Activated T-cell treated with anti-CD3 and anti-CD28 coated beads, Interleukin-2, amount 50 U/mL, for 4 hours (primary cell): ENCODE results near the gene RIC3. TPM values are rescaled to one million over a fixed set of nuclear protein-coding genes. Genes with fewer than 3 reads are reported as not detected.

Source experiments
- ATAC-seq, 2 donors: fragments of 200-7000 bp; cut with Tn5 transposase; one replicate each; pipeline ENCODE4 v1.10.0; 2021
- DNase-seq: peaks from one replicate; pipeline ENCODE4 v3.0.0-alpha.2; 2020
- H3K27me3 Mint-ChIP-seq: one replicate; pipeline ENCODE4 v1.8.0; 2021; ENCODE audit warnings: low read depth, mixed read lengths
- H3K36me3 Mint-ChIP-seq: one replicate; pipeline ENCODE4 v1.8.0; 2022; ENCODE audit warnings: mixed read lengths; ENCODE audit not compliant: insufficient read depth
- H3K4me1 Mint-ChIP-seq: one replicate; pipeline ENCODE4 v1.8.0; 2021; ENCODE audit warnings: low read depth, mixed read lengths
- H3K4me3 Mint-ChIP-seq: one replicate; pipeline ENCODE4 v1.8.0; 2021; ENCODE audit warnings: mild to moderate bottlenecking, moderate library complexity, mixed read lengths
- H3K9me3 Mint-ChIP-seq: one replicate; pipeline ENCODE4 v1.8.0; 2021; ENCODE audit warnings: mixed read lengths
- total RNA-seq, 3 donors: library from RNA; stranded (reverse); gene quantifications; one replicate each; pipeline ENCODE4 v1.2.1, GENCODE V29; 2021

Gene RIC3
- total RNA-seq, result 10 to 100 TPM; 14.5 to 16.6 (median 15.2) TPM

GRCh38 chr11:8168485-8169257, at the start of gene RIC3:
TSS of gene RIC3 (minus strand) at chr11:8169025. CDS start at chr11:8168989, 36 bp downstream.
- peaks cover 30% of the 10 kb centered on the region for H3K27me3 Mint-ChIP-seq
- peak within 1 kb of the TSS; percentile 90 for H3K4me3 Mint-ChIP-seq
- H3K9me3 Mint-ChIP-seq, result no peaks in the 10 kb centered on the region
- DNase-seq (peak; percentile 40), ATAC-seq (peak; percentile 85 to 90)
- H3K36me3 Mint-ChIP-seq, result peaks cover 3% of the 10 kb centered on the region
- H3K4me1 Mint-ChIP-seq, result peaks cover 33% of the 10 kb centered on the region

- Mint-ChIP-seq H3K36me3 (no peaks in the 10 kb centered on the region), H3K27me3 (no peaks in the 10 kb centered on the region), H3K4me3 (no peak overlapping the region), H3K9me3 (no peaks in the 10 kb centered on the region), H3K4me1 (no peaks in the 10 kb centered on the region)
- ATAC-seq (no peak), DNase-seq (no peak)
Measured at GRCh38 chr11:8218409-8218808, 49.6 kb upstream of the RIC3 start.

GRCh38 chr11:8217926-8218325, 49.1 kb upstream of the RIC3 start:
- Mint-ChIP-seq H3K27me3 (no peaks in the 10 kb centered on the region), H3K9me3 (no peaks in the 10 kb centered on the region), H3K4me1 (no peaks in the 10 kb centered on the region), H3K4me3 (no peak overlapping the region), H3K36me3 (no peaks in the 10 kb centered on the region)
- ATAC-seq, result no peak
- no peak for DNase-seq

- H3K27me3 Mint-ChIP-seq, result no peaks in the 10 kb centered on the region
- DNase-seq, result no peak
- no peaks in the 10 kb centered on the region for H3K36me3 Mint-ChIP-seq
- no peaks in the 10 kb centered on the region for H3K9me3 Mint-ChIP-seq
- H3K4me1 Mint-ChIP-seq, result no peaks in the 10 kb centered on the region
- ATAC-seq, result no peak
- H3K4me3 Mint-ChIP-seq, result no peak overlapping the region
Measured at GRCh38 chr11:8217136-8217535, 48.3 kb upstream of the RIC3 start.

DNA sequence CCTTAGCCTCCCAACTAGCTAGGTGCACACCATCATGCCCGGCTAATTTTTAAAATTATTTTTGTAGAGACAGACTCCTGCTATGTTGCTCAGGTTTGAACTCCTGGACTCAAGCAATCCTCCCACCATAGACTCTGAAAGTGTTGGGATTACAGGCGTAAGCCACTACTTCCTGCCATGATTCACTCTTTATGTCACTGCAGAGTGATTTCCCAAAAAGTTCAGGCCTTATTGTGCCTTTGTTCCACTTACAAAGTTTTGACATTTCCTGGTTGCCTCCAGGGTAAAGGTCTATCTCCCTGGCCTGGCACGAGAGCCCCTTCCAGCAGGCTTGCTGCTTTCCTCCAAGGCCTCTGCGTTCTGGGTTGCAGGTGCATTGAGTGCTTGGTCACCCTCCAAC, 44.6 kb upstream of the RIC3 start:
- no peak overlapping the region for H3K4me3 Mint-ChIP-seq
- H3K4me1 Mint-ChIP-seq, result no peaks in the 10 kb centered on the region
- ATAC-seq, result no peak
- DNase-seq, result no peak
- H3K27me3 Mint-ChIP-seq, result peaks cover 8% of the 10 kb centered on the region
- no peaks in the 10 kb centered on the region for H3K36me3 Mint-ChIP-seq
- H3K9me3 Mint-ChIP-seq, result no peaks in the 10 kb centered on the region

GRCh38 chr11:8209208-8209807, 40.5 kb upstream of the RIC3 start:
- Mint-ChIP-seq H3K4me1 (peaks cover 5% of the 10 kb centered on the region), H3K4me3 (no peak overlapping the region), H3K36me3 (no peaks in the 10 kb centered on the region), H3K9me3 (no peaks in the 10 kb centered on the region), H3K27me3 (peaks cover 34% of the 10 kb centered on the region)
- ATAC-seq (no peak), DNase-seq (no peak)

GRCh38 chr11:8207080-8208000, 38.5 kb upstream of the RIC3 start:
- no peak for DNase-seq
- no peak for ATAC-seq
- Mint-ChIP-seq H3K36me3 (no peaks in the 10 kb centered on the region), H3K4me1 (peaks cover 5% of the 10 kb centered on the region), H3K4me3 (peak overlapping the region; percentile 9), H3K9me3 (no peaks in the 10 kb centered on the region), H3K27me3 (peaks cover 37% of the 10 kb centered on the region)

DNA sequence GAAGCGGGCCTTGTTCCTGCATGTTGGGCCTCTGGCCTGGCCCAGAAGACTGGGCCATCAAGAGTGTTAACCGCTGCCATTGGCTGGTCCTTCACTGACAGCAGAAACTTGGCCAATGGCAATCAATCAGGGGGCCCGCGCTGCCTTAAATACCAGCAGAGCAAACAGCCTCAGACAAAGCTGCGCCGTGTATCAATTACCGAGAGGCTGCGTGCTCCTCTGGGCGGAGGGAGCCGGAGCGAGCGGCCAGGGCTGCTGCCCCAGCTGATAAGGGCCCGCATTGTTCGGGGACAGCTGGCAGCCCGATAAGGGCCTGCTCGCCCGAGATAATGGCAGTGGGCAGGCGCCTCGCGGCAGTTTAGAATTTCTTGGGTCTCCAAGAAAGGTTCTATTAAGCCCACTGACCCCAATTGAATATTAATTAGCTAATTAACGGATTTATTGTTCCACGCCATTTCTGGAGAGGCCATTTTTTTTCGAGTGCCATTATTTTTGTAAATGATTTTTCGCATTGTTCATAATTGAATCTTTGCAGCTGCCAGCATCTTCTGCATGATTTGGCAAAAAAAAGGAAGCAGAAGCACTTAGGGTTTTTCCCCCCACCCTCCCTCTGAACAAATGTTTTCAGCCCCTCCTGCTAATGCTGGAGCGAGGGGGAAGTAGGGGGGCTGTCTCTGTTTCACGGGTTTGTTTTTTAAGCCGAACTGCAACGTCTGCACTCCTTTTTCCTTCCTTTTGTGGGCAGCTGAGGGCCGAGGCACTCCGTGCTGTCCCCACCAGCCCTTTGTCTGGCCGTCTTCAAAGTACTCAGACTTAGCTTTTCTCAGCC, 37.6 kb upstream of the RIC3 start:
- peaks cover 5% of the 10 kb centered on the region for H3K4me1 Mint-ChIP-seq
- H3K4me3 Mint-ChIP-seq, result peak overlapping the region; percentile 9
- H3K27me3 Mint-ChIP-seq, result peaks cover 42% of the 10 kb centered on the region
- ATAC-seq (peak in 1 of 2 donors; percentile 28), DNase-seq (no peak)
- H3K9me3 Mint-ChIP-seq, result no peaks in the 10 kb centered on the region
- H3K36me3 Mint-ChIP-seq, result no peaks in the 10 kb centered on the region

DNA sequence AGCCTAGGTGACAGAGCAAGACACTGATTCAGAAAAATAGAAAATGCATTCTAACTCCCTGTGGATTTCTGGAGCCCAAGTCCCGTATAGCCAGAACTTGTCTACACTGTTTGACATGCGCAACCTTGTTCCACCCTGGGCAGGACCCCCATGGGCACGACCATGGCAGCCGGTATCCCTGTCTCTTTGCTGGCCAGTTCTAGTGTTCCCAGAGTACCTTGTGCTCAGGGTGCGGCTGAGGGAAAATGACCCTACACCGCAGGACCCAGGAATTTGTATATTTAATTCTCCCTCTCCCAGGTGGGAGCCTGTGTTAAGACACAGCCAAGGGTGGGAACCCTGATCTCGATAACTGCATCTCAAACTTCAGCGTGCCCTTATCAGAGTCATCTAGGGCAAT, 36.7 kb upstream of the RIC3 start:
- Mint-ChIP-seq H3K36me3 (no peaks in the 10 kb centered on the region), H3K4me1 (peaks cover 5% of the 10 kb centered on the region), H3K27me3 (peaks cover 42% of the 10 kb centered on the region), H3K4me3 (no peak overlapping the region), H3K9me3 (no peaks in the 10 kb centered on the region)
- ATAC-seq (no peak), DNase-seq (no peak)

DNA sequence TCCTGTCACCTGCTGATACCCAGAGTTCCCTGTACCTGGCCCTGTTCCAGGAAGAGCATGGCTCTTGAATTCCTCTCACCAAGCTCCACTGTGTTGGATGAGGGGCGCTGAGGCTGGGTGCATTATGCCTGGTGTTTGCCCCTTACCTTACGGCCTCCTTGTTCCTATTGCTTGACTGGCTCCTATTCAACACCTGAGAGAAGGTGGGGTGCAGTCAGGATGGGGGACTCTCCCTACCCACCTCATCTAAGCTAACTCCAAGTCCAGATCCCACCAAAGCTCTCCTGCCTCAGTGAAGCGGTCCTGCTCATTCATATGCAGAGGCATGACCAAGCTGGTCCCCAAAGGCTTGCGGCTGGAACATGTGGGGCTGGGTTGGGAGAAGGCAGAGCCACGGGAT, 35.8 kb upstream of the RIC3 start:
- H3K9me3 Mint-ChIP-seq, result no peaks in the 10 kb centered on the region
- no peak overlapping the region for H3K4me3 Mint-ChIP-seq
- ATAC-seq (no peak), DNase-seq (no peak)
- H3K27me3 Mint-ChIP-seq, result peaks cover 41% of the 10 kb centered on the region
- H3K4me1 Mint-ChIP-seq, result peaks cover 5% of the 10 kb centered on the region
- no peaks in the 10 kb centered on the region for H3K36me3 Mint-ChIP-seq

DNA sequence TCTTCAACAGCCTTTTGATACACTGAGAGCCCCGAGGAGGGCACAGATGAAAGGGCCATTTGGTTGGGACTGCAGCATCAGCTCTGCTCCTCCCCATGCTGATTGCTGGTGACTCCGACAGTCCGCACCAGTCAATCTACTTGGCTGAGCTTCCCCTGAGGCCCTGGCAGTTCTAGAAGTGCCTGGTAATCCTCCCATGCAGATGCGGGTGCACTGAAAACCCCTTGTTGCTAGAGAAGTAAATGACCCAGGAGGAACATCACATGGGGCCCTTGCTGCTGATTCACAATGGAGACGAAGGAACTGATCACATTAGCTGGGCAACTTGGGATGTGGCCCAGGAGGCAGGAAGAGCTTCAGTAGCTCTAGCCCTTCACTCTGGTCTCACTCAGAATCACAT, 35.2 kb upstream of the RIC3 start:
- H3K36me3 Mint-ChIP-seq, result no peaks in the 10 kb centered on the region
- peaks cover 5% of the 10 kb centered on the region for H3K4me1 Mint-ChIP-seq
- H3K9me3 Mint-ChIP-seq, result no peaks in the 10 kb centered on the region
- ATAC-seq, result no peak
- DNase-seq, result no peak
- no peak overlapping the region for H3K4me3 Mint-ChIP-seq
- peaks cover 41% of the 10 kb centered on the region for H3K27me3 Mint-ChIP-seq

DNA sequence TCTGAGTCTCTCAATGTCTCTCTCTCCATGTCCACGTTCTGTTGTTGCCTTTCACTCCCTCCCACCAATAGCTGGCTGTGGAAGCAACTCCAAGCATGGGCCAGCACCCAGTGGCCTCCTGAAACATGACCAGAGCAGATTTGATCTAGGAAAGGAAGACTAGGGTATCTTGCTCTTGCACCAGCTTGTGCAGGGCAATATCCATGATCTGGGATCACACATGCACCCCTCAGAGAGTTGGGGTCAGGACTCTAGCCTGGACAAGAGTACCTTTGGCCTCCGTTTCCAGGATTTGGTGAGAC, 34.5 kb upstream of the RIC3 start:
- ATAC-seq (no peak), DNase-seq (no peak)
- peaks cover 5% of the 10 kb centered on the region for H3K4me1 Mint-ChIP-seq
- peaks cover 40% of the 10 kb centered on the region for H3K27me3 Mint-ChIP-seq
- no peak overlapping the region for H3K4me3 Mint-ChIP-seq
- H3K36me3 Mint-ChIP-seq, result no peaks in the 10 kb centered on the region
- no peaks in the 10 kb centered on the region for H3K9me3 Mint-ChIP-seq

- ATAC-seq, result no peak
- DNase-seq, result no peak
- Mint-ChIP-seq H3K4me3 (no peak overlapping the region), H3K9me3 (no peaks in the 10 kb centered on the region), H3K36me3 (no peaks in the 10 kb centered on the region), H3K27me3 (peaks cover 37% of the 10 kb centered on the region), H3K4me1 (peaks cover 5% of the 10 kb centered on the region)
Measured at GRCh38 chr11:8202516-8203413, 33.9 kb upstream of the RIC3 start.
